HG02981 (cell line): ENCODE measurements around the gene EPHX1.
A peak's percentile ranks its signal among the peaks of the same experiment; 100 is the strongest.

Experiments used
- ATAC-seq: cut with Tn5 transposase; IDR thresholded peaks from one replicate; pipeline ENCODE4 v1.9.1; 2021; ENCODE audit warnings: mild to moderate bottlenecking, moderate library complexity; ENCODE audit not compliant: unreplicated experiment

Gene EPHX1

GRCh38 chr1:225840223-225840610, 30.3 kb downstream of the EPHX1 start:
- ATAC-seq, result no peak

DNA sequence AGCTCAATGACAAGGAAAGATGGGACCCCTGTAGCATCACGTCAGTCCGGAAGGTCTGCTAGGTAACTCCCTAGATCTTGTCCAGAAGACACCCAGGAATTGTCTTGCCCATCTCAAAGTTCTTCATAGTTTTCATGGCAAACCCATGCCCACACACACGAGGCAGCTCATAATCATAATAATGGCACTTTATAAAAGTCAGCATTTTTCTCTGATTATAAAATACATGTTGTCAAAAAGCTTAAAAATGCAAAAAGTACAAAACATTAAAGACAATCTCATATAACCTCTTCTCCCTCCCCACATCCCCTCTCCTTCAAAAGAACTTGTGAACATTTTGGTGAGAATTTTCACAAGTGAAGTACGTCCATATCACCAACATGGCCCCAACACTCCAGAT, 30.8 kb downstream of the EPHX1 start:
- no peak for ATAC-seq

- ATAC-seq, result no peak
Measured at GRCh38 chr1:225842074-225842473, 32.1 kb downstream of the EPHX1 start.

GRCh38 chr1:225842788-225843425, 33.0 kb downstream of the EPHX1 start:
- ATAC-seq, result no peak

- no peak for ATAC-seq
Measured at GRCh38 chr1:225843426-225843795, 33.5 kb downstream of the EPHX1 start.

- ATAC-seq, result no peak
Measured at GRCh38 chr1:225844236-225845061, 34.5 kb downstream of the EPHX1 start.

DNA sequence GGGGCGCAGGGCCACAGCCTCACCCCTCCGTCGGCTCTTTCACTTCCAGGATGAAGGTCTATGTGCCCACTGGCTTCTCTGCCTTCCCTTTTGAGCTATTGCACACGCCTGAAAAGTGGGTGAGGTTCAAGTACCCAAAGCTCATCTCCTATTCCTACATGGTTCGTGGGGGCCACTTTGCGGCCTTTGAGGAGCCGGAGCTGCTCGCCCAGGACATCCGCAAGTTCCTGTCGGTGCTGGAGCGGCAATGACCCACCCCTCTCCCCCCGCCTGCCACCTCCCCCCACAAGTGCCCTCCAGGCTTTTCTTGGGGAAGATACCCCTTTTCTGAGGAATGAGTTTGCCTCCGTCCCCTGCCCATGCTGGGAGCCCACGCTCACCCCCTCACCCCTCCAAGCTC, 35.2 kb downstream of the EPHX1 start:
- ATAC-seq, result no peak

DNA sequence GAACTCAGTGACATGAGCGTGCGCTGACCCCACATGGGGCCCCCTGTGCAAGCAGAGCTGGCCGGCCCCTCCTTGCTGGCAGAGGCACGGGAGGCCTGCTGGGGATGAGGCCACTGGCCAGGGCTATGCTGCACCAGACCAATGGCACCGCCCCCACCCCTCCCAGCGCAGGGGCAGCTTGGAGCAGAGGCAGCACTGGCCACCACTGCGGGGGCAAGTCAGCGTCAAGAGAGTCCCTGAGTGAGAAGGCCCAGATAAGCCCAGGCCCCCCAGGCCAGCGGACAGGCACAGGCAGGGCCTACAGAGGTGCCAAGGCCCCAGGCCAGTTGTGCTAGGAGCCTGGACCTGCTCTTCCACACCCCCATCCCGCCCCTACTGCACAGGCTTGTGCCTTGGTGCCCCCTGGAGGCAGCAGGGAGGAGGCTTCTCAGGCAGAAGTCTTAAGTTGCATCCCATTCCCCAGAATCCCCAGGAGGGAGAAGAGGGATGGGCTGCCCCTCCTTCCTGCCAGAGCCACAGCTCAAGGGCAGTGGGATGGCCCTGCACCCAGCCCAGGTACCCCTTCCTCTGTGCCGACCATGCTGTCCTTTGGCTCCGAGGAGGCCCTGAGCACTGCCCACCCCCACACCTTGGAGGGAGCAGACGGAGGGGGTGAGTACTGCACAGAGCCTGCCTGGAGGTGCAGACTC, 35.8 kb downstream of the EPHX1 start:
- no peak for ATAC-seq

DNA sequence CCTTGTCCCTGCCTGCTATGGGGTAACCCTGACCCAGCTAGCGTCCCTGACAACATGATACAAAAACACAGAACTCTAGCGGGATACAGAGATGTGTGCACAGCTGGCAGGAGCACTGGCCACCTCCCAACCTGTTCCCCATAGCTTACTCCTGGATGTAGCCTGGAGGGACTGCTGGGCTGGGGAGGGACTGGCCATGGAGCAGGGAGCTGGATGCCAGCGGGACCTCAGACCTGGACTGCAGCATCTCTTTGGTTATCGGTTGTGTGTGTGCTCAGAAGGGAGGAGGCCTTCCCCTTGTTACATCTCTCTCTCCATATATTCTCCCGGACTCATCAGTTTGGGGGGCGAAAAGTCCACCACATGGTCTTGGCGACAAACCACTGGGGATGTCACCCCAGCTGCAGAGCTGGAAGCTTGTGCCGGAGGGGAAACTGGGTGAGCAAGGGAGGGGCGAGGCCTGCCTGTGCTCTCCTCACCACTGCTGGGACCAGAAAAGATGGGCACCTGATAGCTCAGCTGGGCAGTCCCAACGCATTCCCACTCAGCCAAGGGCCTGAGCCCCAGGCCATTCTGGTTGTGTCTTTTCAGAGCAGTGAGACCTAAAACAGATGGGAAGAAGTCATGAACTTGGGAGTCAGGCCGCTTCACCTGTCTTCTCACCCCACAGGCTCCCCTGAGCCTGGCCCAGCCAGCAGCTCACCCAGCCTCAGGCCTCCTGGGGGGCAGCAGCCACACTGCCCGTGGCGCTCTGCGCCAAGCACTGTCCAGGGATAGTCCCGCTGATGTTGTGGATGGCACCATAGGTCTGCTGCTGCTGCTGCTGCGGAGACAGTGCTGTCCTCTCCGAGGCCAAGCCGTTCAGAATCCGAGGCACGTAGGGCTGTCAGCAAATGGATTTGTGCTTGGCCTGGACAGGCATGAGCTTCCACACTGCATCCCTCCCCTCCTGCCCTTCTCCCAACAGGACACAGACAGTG, 36.7 kb downstream of the EPHX1 start:
- no peak for ATAC-seq

DNA sequence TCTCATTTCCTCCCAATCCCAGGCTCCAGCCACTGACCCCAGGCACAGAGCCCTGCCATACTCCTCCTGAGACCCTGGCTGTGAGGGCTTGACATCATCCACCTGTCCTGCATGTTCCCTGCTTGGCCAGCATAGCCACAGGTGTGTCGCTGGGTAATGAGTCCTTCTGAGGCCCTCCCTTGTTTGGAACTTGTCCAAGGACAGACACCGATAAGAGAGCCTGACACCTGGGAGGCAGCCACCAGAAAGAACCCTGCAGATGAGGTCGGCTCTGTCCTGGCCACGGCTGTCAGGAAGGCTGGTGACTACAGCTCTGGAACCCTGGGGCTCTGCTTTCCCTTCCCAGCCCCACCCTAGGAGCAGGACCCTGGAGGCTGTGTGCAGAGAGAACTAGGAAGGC, 37.7 kb downstream of the EPHX1 start:
- no peak for ATAC-seq

GRCh38 chr1:225848030-225848955, 38.4 kb downstream of the EPHX1 start:
- peak; percentile 48 for ATAC-seq

DNA sequence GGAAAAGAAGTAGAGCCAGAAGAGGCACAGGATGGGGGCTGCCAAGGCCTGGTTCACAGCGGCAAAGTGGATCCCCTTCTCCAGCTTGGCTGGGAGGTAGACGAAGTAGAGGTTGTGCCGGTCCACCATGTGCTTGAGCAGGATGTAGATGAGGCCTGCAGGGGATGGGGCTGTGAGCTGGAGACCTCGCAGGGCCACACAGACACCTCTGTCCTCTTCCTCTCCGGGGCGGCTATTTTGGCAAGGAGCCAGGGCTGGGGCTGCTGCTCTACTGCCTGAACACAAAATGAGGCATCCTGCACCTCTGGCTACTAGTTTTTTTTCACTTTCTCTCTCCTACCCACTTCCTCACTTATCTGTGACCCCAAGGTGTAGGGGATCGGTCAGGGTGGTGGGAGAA, 40.0 kb downstream of the EPHX1 start:
- no peak for ATAC-seq

DNA sequence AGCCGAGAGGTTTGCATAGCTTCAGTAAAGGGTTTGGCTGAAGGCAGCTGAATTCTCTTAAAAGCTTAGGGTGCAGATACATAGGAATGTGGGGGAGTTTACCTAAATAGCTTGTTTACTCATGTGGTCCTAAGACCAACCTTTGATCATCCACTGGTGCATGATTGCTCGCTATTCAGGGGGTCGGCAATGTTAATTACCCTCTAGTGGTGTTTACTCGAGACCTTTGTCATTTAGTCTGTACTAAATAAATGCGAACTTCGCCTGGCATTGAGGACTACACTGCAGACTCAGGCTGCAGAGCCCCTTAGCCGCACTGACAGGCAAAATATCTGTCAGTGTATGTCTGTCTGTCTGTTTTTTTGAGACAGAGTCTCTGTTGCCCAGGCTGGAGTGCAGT, 40.4 kb downstream of the EPHX1 start:
- ATAC-seq, result no peak

DNA sequence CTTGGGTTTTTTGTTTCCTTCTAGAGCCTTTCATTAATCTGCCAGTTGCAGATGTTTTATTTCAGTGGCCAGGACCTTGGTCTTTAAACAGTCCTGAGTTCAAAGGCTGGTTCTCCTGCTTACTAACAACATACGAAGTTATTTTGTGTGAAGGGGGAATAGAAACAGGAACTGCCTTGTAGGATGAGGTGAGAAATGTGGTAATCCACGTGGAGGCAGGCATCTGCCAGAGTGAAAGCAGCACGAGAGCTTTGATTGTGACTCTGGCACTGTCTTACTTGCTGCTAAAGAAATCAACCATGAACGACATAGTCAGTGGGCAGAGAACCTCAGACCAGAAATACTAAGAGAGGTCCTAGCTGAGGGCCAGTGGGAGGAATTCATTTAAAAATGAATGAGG, 41.9 kb downstream of the EPHX1 start:
- peak; percentile 64 for ATAC-seq

DNA sequence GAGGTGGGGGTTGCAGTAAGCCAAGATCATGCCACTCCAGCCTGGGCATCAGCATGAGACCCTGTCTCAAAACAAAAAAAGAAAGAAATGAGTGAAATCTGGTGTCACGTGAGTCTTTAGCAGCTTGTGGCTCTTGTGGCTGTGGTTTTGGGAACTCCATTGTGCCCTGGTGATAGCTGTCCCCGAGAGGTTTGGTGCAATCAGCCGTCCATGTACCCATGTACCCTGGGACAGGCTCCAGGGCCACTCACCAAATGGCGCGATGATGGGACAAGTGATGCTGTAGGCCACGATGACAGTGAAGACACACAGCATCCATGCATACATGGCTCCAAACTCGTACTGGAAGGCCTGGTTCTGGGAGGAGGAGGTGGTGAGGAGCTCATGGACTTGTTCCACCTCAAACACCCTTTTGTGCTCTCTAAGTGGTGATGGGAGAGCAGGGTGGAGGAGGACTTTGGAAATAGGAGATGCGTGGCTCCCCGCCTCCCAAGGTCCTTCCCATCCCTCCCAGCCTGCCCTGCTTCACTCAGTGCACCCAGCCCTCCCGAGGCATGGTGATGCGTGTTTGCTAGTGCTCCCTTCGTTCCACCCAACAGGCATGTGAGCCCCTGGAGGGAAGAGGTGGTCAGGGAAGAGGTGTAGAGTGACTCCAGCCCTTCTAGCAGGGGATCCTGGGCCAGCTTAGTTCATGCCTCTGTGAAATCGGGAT, 42.6 kb downstream of the EPHX1 start:
- ATAC-seq, result no peak

DNA sequence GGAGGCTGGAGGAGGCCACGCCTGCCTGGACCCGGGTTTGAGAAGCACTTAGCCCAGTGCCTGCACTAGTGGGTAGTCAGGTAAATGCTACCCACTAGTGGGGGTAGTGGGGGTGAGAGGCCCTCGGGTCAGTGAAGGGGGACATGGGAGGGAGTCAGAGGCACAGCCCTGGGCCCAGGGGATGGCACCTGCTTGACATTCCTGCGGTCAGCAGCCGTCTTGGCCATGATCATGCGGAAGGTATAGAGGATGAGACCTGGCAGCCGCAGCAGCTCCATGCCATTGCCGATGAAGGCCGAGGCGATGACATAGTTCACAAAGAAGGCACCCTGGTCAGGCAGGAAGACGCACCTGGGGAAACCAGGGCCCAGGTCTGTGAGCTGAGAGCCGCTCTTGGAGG, 43.5 kb downstream of the EPHX1 start:
- no peak for ATAC-seq

DNA sequence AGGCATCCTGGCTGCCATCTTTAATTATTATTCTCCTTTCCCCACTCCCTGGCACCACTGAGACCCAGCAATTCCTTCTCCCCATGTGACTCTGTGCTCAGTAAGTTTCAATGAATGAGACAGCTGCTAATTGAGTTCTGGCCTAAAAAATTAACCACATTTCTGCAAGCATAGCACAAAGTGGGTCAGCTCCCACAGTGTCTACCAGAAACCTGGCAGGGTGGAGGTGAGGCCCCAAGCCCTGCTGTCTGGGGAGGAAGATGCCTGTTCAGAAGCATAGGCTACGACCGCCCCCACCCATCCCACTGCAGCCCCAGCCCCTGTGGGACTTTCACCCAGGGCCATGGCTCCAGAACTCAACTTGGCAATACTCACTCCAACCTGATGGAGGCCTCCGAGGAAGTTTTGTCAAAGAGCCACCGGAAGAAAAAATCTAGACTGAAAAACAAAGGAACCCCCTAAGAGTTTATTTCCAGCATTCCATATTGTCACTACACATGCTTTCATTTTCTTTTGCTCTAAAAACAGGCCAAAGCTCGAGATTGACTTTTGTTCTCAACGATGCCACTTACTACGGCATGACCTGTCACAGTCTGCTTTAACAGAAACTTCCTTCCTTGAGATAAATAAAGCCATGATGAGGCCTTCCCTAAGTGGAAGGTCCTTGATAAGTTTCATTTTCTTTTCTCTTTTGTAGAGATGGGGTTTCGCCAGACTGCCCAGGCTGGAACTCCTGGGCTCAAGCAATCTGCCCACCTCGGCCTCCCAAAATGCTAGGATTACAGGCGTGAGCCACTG, 45.8 kb downstream of the EPHX1 start:
- ATAC-seq, result no peak

- no peak for ATAC-seq
Measured at GRCh38 chr1:225857256-225857655, 47.3 kb downstream of the EPHX1 start.
